Neural cell (in vitro differentiated cells): Measurements from ENCODE around the gene TATDN2. TPM values are rescaled to one million over a fixed set of nuclear protein-coding genes. Genes with fewer than 3 reads are reported as not detected.

ENCODE experiments used
- H2AFZ ChIP-seq: fragments of 200-600, 300-800 bp; sonication (generic), shearing (Covaris generic); 2 replicates; pipeline ENCODE4 v1.6.0; 2014; ENCODE audit warnings: low read depth, mild to moderate bottlenecking, antibody characterized with exemption, low read length, moderate library complexity
- H3F3A ChIP-seq: fragments of 200-600 bp; shearing (Covaris generic); 2 replicates; pipeline ENCODE4 v1.6.1; 2016; ENCODE audit warnings: mild to moderate bottlenecking, moderate library complexity, mixed read lengths, antibody characterized with exemption, low read length; ENCODE audit not compliant: insufficient read depth, poor library complexity, severe bottlenecking
- H3K27ac ChIP-seq: fragments of 200-600, 300-800 bp; sonication (generic), shearing (Covaris generic); 2 replicates; pipeline ENCODE4 v1.5.1; 2014; ENCODE audit warnings: mild to moderate bottlenecking, low read length, moderate library complexity
- H3K27me3 ChIP-seq: fragments of 300-800, 200-600 bp; sonication (generic), shearing (Covaris generic); 2 replicates; pipeline ENCODE4 v1.6.0; 2014; ENCODE audit warnings: mild to moderate bottlenecking, low read depth, low read length, moderate library complexity; ENCODE audit not compliant: insufficient read depth
- H3K36me3 ChIP-seq: fragments of 300-800, 200-600 bp; sonication (generic), shearing (Covaris generic); 2 replicates; pipeline ENCODE4 v1.5.1; 2014; ENCODE audit warnings: mild to moderate bottlenecking, antibody characterized with exemption, low read length, moderate library complexity; ENCODE audit not compliant: insufficient read depth
- H3K4me2 ChIP-seq: fragments of 300-800, 200-600 bp; sonication (generic), shearing (Covaris generic); 2 replicates; pipeline ENCODE4 v1.6.0; 2014; ENCODE audit warnings: mild to moderate bottlenecking, low read length
- H3K4me3 ChIP-seq: fragments of 300-800, 200-600 bp; sonication (generic), shearing (Covaris generic); 2 replicates; pipeline ENCODE4 v1.5.1; 2014; ENCODE audit warnings: mild to moderate bottlenecking, low read length, moderate library complexity
- H3K79me2 ChIP-seq: fragments of 200-600 bp; shearing (Covaris generic); replicated peaks from 2 replicates; pipeline ENCODE4 v1.6.0; 2014; ENCODE audit warnings: mild to moderate bottlenecking, low read length, moderate library complexity; ENCODE audit not compliant: insufficient read depth
- H3K9ac ChIP-seq: fragments of 300-800, 200-600 bp; sonication (generic), shearing (Covaris generic); 2 replicates; pipeline ENCODE4 v1.6.1; 2016; ENCODE audit warnings: mild to moderate bottlenecking, low read length, mixed read lengths
- H3K9me2 ChIP-seq: fragments of 200-600 bp; shearing (Covaris generic); 2 replicates; pipeline ENCODE4 v1.6.1; 2016; ENCODE audit warnings: mild to moderate bottlenecking, low read length, mixed read lengths; ENCODE audit not compliant: insufficient read depth
- H3K9me3 ChIP-seq: fragments of 200-600, 300-800 bp; sonication (generic), shearing (Covaris generic); 2 replicates; pipeline ENCODE4 v1.6.1; 2016; ENCODE audit warnings: mild to moderate bottlenecking, mixed run types, low read length, moderate library complexity, mixed read lengths
- H4K20me1 ChIP-seq: fragments of 200-600 bp; shearing (Covaris generic); 2 replicates; pipeline ENCODE4 v1.6.1; 2016; ENCODE audit warnings: mild to moderate bottlenecking, mixed run types; ENCODE audit not compliant: insufficient read depth
- EP300 ChIP-seq: fragments of 450-650 bp; conservative IDR thresholded peaks from 2 replicates; pipeline ENCODE4 v1.6.1; 2014; ENCODE audit warnings: antibody characterized with exemption, mild to moderate bottlenecking, moderate library complexity; ENCODE audit not compliant: poor library complexity, severe bottlenecking
- EZH2 ChIP-seq: fragments of 200-600, 300-800 bp; shearing (Covaris generic), sonication (generic); IDR thresholded peaks from 2 replicates; pipeline ENCODE4 v1.6.1; 2014; ENCODE audit warnings: antibody characterized with exemption, low read length, borderline replicate concordance, mild to moderate bottlenecking; ENCODE audit not compliant: insufficient read depth, poor library complexity, severe bottlenecking
- MXI1 ChIP-seq: fragments of 450-650 bp; conservative IDR thresholded peaks from 2 replicates; pipeline ENCODE4 v1.6.1; 2014; ENCODE audit warnings: antibody characterized with exemption, mild to moderate bottlenecking; ENCODE audit not compliant: poor library complexity, severe bottlenecking
- POLR2AphosphoS5 ChIP-seq: IDR thresholded peaks from 2 replicates; pipeline ENCODE4 v1.6.1; 2012
- RAD21 ChIP-seq: fragments of 450-650 bp; conservative IDR thresholded peaks from 2 replicates; pipeline ENCODE4 v1.6.1; 2014; ENCODE audit warnings: antibody characterized with exemption, mild to moderate bottlenecking, moderate library complexity
- REST ChIP-seq: IDR thresholded peaks from 2 replicates; pipeline ENCODE4 v1.6.1; 2012; ENCODE audit warnings: borderline replicate concordance
- TAF1 ChIP-seq: IDR thresholded peaks from 2 replicates; pipeline ENCODE4 v1.6.1; 2012; ENCODE audit warnings: low read depth
- polyA plus RNA-seq: library from polyadenylated mRNA; depleted of rRNA; stranded (reverse); fragments of >200 nt; gene quantifications from 2 replicates; pipeline ENCODE4 v1.2.3, GENCODE V29; 2014

Gene TATDN2
- polyA plus RNA-seq, 1 donor from 2014 or later, result 22.1 TPM

GRCh38 chr3:10315101-10315500 is 66.8 kb downstream of the TATDN2 start:
- no peak overlapping the region for H3K4me2 ChIP-seq
- no peaks in the 10 kb centered on the region for H3K9me2 ChIP-seq
- H3K27me3 ChIP-seq, result no peaks in the 10 kb centered on the region
- no peaks in the 10 kb centered on the region for H4K20me1 ChIP-seq
- H3K79me2 ChIP-seq, result peaks cover 11% of the 10 kb centered on the region
- H3F3A ChIP-seq, result no peaks in the 10 kb centered on the region
- H2AFZ ChIP-seq, result no peak overlapping the region
- no peak overlapping the region for H3K9ac ChIP-seq
- no peaks in the 10 kb centered on the region for H3K9me3 ChIP-seq
- no peak overlapping the region for H3K27ac ChIP-seq
- H3K4me3 ChIP-seq, result no peak overlapping the region
- TF ChIP-seq MXI1 (no peak), EZH2 (no peak), REST (no peak), POLR2AphosphoS5 (no peak), EP300 (no peak)
- peaks cover 9% of the 10 kb centered on the region for H3K36me3 ChIP-seq

- Histone ChIP-seq H2AFZ (no peak overlapping the region), H3K9me3 (no peaks in the 10 kb centered on the region), H4K20me1 (no peaks in the 10 kb centered on the region), H3K27ac (no peak overlapping the region), H3K79me2 (peaks cover 18% of the 10 kb centered on the region), H3K36me3 (peaks cover 9% of the 10 kb centered on the region), H3K9me2 (no peaks in the 10 kb centered on the region), H3K4me3 (no peak overlapping the region), H3K9ac (no peak overlapping the region), H3K4me2 (no peak overlapping the region), H3K27me3 (no peaks in the 10 kb centered on the region), H3F3A (no peaks in the 10 kb centered on the region)
- TF ChIP-seq RAD21, result no peak
Observed at GRCh38 chr3:10315771-10316344, 67.6 kb downstream of the TATDN2 start.

GRCh38 chr3:10317311-10317960 is 69.2 kb downstream of the TATDN2 start:
- no peaks in the 10 kb centered on the region for H3K9me3 ChIP-seq
- H3K27ac ChIP-seq, result no peak overlapping the region
- H3F3A ChIP-seq, result no peaks in the 10 kb centered on the region
- H3K4me3 ChIP-seq, result no peak overlapping the region
- no peaks in the 10 kb centered on the region for H3K9me2 ChIP-seq
- H3K9ac ChIP-seq, result no peak overlapping the region
- no peak overlapping the region for H3K4me2 ChIP-seq
- no peak for TF ChIP-seq TAF1
- no peaks in the 10 kb centered on the region for H3K27me3 ChIP-seq
- no peaks in the 10 kb centered on the region for H3K36me3 ChIP-seq
- H4K20me1 ChIP-seq, result no peaks in the 10 kb centered on the region
- peaks cover 18% of the 10 kb centered on the region for H3K79me2 ChIP-seq
- no peak overlapping the region for H2AFZ ChIP-seq
